DMS153 treated with DMSO at 0.1 percent for 48 hours (cell line): ENCODE data around the gene TARBP1.
"Not testable (repeated sequence)": the region's sequence is repeated elsewhere in the genome, so short reads cannot be mapped to it uniquely, and the experiment has no call there.

ENCODE experiments used
- DNase-seq: peaks from one replicate; lab custom pipeline; 2025; ENCODE audit not compliant: unreplicated experiment; lab: John Stamatoyannopoulos, UW

The TARBP1 gene

DNA sequence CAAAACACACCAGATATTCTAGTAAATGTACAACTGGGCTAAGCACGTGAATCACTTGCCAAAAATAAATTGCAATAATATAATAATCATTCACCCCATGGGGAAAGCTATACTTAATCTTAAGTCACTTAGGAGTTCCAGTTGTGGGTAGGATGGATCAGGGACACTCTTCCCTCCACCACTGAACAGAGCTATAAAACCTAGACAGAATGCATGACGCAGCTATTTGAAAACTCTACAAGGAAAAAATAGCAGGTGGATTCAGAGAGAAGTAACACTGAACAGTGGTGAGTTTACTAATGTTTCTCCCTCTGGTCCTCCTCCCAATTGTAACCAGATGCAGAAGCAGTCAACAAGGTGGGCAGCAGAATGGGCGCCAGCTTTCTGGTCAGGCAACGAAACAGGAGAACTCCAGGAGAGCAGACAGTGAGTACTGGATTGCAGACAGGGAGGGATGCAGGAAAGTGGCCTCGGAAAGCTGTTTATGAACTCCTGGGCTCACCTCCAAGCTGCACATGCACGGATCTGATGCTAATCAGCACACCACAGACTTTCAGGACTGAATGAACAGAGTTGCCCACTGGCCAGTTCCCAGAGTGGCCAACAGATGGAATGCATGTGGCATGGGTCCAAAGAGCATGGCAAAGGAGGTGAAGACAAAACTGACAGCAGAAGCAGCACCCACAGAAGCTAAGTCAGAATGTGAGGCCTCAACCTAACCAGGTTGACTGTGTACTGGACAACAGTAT is 41.4 kb downstream of the TARBP1 start:
- no peak for DNase-seq

DNA sequence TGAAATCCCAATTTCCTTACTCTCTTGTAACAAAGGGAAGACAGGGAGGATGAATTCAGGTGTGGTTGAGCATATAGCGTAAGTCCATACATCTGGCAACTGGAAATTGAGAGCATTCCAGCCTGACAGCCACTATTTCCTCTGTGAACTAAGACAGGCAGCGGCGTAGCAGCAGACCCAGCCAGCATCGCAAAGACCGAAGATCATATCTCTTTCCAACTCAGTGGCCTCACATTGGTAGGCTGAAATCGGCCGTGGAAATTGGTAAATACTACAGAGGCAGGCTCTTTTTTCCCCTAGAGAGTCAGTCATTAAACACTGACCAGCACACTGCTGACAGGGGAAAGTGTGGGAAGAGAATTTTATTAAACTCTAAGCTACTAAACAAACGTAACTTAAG is 43.4 kb downstream of the TARBP1 start:
- no peak for DNase-seq

GRCh38 chr1:234434706-234435105 is 44.3 kb downstream of the TARBP1 start:
- DNase-seq: no peak

DNA sequence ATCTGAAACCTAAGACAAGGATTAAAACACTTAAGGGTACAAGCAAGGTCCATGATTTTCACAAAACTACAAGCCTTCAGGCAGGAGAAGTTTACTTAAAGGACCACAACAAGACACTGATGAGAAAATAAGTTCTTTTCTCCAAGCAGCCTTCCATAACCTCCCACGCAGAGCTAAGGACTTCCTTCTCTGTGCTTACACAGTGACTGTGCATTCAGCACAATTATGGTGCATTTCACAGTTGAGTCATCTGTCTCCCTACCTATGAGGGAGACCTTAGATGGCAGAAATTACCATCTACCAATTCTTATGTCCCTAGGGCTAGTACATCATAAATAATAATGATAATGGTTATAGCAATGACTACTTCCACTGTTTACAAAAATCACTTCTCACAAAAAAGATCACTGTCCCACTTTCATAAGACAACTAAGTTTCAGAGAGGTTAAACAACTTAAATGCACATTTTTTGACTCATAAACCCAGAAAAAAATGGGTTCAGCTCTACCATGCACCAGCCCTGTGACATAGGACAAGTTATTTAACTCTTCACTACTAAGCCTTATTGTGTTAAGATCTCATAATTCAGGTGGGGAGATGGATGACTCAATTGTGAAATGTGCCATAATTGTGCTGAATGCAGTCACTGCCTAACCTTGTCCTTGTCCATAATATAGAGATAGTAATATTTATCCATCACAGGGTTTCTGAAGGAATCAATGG is 45.3 kb downstream of the TARBP1 start:
- DNase-seq: no peak

- no peak for DNase-seq
Measured at GRCh38 chr1:234431255-234431654, 47.7 kb downstream of the TARBP1 start.

DNA sequence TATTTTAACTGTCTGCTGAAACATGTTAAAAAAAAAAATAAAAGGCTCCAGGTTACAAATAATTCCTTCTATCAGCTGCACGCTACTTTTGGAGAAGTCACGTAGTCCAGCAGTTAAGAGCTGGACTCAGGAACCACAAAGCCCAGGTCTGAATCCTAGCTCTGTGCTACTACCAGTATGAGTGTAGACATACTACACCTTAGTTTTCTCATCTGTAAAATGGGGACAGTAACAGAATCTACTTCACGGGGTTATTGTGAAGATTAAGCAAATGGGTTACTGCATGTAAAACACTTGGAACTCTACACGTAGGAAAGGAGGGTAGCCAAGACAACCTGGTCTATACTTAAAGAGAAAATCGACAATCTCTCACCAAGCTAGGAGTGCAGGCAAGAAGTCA is 48.3 kb downstream of the TARBP1 start:
- DNase-seq: no peak

- DNase-seq: no peak
Measured at GRCh38 chr1:234429434-234429806, 49.6 kb downstream of the TARBP1 start.

- DNase-seq: no peak
Measured at GRCh38 chr1:234427950-234428646, 50.9 kb downstream of the TARBP1 start.

- DNase-seq: no peak
Measured at GRCh38 chr1:234413990-234414389, 65.0 kb downstream of the TARBP1 start.

- no peak for DNase-seq
Measured at GRCh38 chr1:234413485-234413884, 65.5 kb downstream of the TARBP1 start.

DNA sequence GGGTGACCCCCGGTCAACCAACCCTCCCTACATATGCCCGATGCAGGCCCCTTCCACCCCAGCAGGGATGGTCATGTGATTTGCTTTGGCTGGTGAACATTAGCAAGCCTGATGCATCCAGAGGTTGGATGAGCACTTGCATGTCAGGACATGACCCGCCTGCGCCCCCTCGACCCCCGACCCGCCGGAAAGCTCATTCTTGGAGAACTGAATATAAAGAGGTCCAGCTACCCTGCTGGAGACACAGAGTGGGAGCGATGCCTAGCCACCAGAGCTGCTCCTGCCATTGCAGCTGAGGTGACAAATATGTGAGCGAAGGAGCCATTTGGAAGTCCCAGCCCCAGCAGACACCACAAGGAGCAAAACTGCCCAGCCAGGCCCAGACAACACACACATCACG is 66.1 kb downstream of the TARBP1 start:
- DNase-seq: no peak

- no peak for DNase-seq
Measured at GRCh38 chr1:234409328-234409727, 69.7 kb downstream of the TARBP1 start.

DNA sequence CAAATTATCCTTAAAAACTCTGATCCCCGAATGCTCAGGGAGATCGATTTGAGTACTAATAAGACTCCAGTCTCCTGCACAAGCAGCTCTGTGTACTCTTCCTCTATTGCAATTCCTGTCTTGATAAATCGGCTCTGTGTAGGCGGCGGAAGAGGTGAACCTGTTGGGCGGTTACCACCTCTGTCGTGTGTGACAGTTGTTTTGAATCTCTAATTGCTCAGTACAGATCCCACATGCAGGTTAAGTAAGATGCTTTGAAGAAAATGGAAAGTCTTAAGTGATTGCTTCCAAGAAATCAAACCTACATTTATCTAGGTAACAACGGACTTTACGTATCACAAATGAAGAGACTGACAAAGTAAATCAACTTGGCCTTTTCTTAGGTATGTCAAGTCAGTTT is 70.2 kb downstream of the TARBP1 start:
- DNase-seq: no peak

DNA sequence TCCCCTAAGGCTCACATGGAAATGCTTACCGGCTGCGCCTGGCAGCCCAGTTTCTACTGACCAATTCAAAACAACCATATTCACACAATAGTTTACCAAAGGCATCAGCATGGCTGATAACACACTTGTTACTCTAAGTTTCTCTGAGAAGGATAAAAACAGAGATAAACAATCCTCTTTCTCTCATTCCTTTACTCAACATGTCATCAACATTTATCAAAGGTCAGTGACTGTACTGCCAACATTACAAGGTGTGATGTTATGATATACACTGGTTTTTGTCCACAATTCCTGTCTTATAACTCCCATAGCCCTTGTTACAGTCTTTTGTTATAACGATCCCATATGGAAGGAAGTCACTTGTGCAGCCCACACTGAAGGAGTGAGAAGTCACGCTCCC is 72.1 kb downstream of the TARBP1 start:
- no peak for DNase-seq

- no peak for DNase-seq
Measured at GRCh38 chr1:234405676-234406075, 73.3 kb downstream of the TARBP1 start.

GRCh38 chr1:234402939-234403338 is 76.0 kb downstream of the TARBP1 start:
- no peak for DNase-seq

GRCh38 chr1:234401658-234402057 is 77.3 kb downstream of the TARBP1 start:
- DNase-seq: no peak

DNA sequence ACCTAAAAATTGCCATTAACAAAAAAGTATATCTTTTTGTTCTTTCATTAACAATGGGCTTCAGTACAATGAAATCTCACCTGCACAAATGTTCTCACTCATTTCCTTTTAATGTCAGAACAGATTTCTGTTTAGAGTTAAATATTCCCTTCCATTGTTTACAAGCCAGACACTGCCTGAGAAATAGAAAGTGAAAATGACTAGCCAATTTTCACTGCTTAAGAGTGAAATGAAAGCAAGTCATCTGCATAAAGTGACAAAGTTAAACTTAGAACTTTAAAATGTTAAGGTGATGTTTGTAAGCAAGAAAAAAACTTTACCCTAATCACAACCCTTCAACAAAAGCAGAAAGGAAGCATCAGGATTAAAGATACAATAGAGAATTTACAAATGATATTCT is 78.2 kb downstream of the TARBP1 start:
- DNase-seq: no peak

DNA sequence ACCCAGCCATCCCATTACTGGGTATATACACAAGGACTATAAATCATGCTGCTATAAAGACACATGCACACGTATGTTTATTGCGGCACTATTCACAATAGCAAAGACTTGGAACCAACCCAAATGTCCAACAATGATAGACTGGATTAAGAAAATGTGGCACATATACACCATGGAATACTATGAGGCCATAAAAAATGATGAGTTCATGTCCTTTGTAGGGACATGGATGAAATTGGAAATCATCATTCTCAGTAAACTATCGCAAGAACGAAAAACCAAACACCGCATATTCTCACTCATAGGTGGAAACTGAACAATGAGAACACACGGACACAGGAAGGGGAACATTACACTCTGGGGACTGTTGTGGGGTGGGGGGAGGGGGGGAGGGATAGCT is 79.5 kb downstream of the TARBP1 start:
- not testable (repeated sequence) for DNase-seq

DNA sequence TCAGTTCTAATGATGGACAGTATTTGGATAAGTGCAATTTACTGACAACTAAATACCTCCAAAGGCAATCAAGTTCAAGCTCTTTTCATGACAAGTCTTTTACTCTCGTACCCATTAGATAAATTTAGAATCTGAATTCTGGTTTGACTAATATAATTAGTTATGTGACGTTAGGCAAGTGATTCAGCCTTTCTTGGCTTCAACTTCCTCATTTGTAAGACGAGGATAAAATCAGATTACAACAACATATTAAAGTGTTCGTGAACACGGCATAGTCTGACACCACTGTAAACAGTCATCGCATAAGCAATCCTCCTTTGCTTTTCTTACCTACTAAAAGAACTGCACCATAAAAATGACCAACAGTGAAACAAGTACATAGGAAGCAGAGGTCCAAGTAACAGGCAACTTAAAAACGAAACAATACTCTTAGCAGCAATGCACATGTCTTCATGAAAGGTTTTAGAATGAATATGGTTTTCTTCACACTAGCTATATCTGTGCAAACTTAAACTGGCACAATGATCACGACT is 80.1 kb downstream of the TARBP1 start:
- DNase-seq: no peak

- DNase-seq: no peak
Measured at GRCh38 chr1:234397732-234398131, 81.2 kb downstream of the TARBP1 start.

- DNase-seq: no peak
Measured at GRCh38 chr1:234396871-234397270, 82.1 kb downstream of the TARBP1 start.
